Measurements from ENCODE around the gene CRYBB3. TPM values are rescaled to one million over a fixed set of nuclear protein-coding genes. Genes with fewer than 3 reads are reported as not detected.
A peak's percentile ranks its signal among the peaks of the same experiment; 100 is the strongest.

CRYBB3 gene
- total RNA-seq, 2 donors from 2014 or later = 0.97 TPM; not detected in 1

- H3K4me3 ChIP-seq (ENCODE audit: low read length) = no peak overlapping the region
- no peaks in the 10 kb centered on the region for H3K27me3 ChIP-seq (ENCODE audit: control insufficient read depth, insufficient read depth, low read length, poor library complexity, severe bottlenecking)
- H3K36me3 Mint-ChIP-seq (ENCODE audit: low read depth) = peaks cover 16% of the 10 kb centered on the region
- H3K4me3 Mint-ChIP-seq = no peak overlapping the region
- H3K4me1 Mint-ChIP-seq = no peaks in the 10 kb centered on the region
- H3K27ac Mint-ChIP-seq = no peak overlapping the region
- H3K27ac ChIP-seq (ENCODE audit: low read depth, low read length) = no peak overlapping the region
- no peaks in the 10 kb centered on the region for H3K9me3 ChIP-seq (ENCODE audit: control insufficient read depth, low read length)
- 90 to 98% methylated on average over 6 to 7 of the region's 7 CpGs for WGBS, 2 experiments (ENCODE audit: insufficient coverage in 1 of 2, insufficient read length in 1 of 2)
- DNase-seq = no peak
- no peaks in the 10 kb centered on the region for H3K9me3 Mint-ChIP-seq
- no peaks in the 10 kb centered on the region for H3K4me1 ChIP-seq (ENCODE audit: control insufficient read depth, insufficient read depth, low read length)
- peaks cover 13% of the 10 kb centered on the region for H3K36me3 ChIP-seq (ENCODE audit: control insufficient read depth, insufficient read depth, low read length)
- no peak for TF ChIP-seq CTCF (conservative IDR thresholded peaks at IDR 0.05)
- H3K9ac ChIP-seq (ENCODE audit: extremely low read depth, low read length, poor library complexity, severe bottlenecking) = no peak overlapping the region
- no peaks in the 10 kb centered on the region for H3K27me3 Mint-ChIP-seq (ENCODE audit: insufficient read depth)
Observed at GRCh38 chr22:25200967-25201366, 1.3 kb downstream of the CRYBB3 start.

- Mint-ChIP-seq H3K4me3 (no peak overlapping the region), H3K4me1 (no peaks in the 10 kb centered on the region), H3K9me3 (no peaks in the 10 kb centered on the region), H3K27ac (no peak overlapping the region), H3K27me3 (ENCODE audit: insufficient read depth) (no peaks in the 10 kb centered on the region), H3K36me3 (ENCODE audit: low read depth) (peaks cover 12% of the 10 kb centered on the region)
- Histone ChIP-seq H3K4me1 (ENCODE audit: control insufficient read depth, insufficient read depth, low read length) (no peaks in the 10 kb centered on the region), H3K27me3 (ENCODE audit: control insufficient read depth, insufficient read depth, low read length, poor library complexity, severe bottlenecking) (no peaks in the 10 kb centered on the region), H3K27ac (ENCODE audit: low read depth, low read length) (no peak overlapping the region), H3K36me3 (ENCODE audit: control insufficient read depth, insufficient read depth, low read length) (peaks cover 7% of the 10 kb centered on the region), H3K9me3 (ENCODE audit: control insufficient read depth, low read length) (no peaks in the 10 kb centered on the region), H3K9ac (ENCODE audit: extremely low read depth, low read length, poor library complexity, severe bottlenecking) (no peak overlapping the region), H3K4me3 (ENCODE audit: low read length) (no peak overlapping the region)
- WGBS, 2 experiments (ENCODE audit: insufficient coverage in 1 of 2, insufficient read length in 1 of 2) = 82% methylated on average over 8 to 10 of the region's 10 CpGs
- no peak for DNase-seq
- TF ChIP-seq CTCF (conservative IDR thresholded peaks at IDR 0.05) = no peak
Observed at GRCh38 chr22:25201557-25202273, 2.1 kb downstream of the CRYBB3 start.

- no peak overlapping the region for H3K4me3 Mint-ChIP-seq
- Histone ChIP-seq H3K27ac (ENCODE audit: low read depth, low read length) (no peak overlapping the region), H3K9me3 (ENCODE audit: control insufficient read depth, low read length) (no peaks in the 10 kb centered on the region), H3K4me1 (ENCODE audit: control insufficient read depth, insufficient read depth, low read length) (no peaks in the 10 kb centered on the region), H3K9ac (ENCODE audit: extremely low read depth, low read length, poor library complexity, severe bottlenecking) (no peak overlapping the region), H3K4me3 (ENCODE audit: low read length) (no peak overlapping the region), H3K27me3 (ENCODE audit: control insufficient read depth, insufficient read depth, low read length, poor library complexity, severe bottlenecking) (no peaks in the 10 kb centered on the region), H3K36me3 (ENCODE audit: control insufficient read depth, insufficient read depth, low read length) (peaks cover 6% of the 10 kb centered on the region)
- H3K27ac Mint-ChIP-seq = no peak overlapping the region
- DNase-seq = peak; percentile 94
- WGBS, 2 experiments (ENCODE audit: insufficient coverage in 1 of 2, insufficient read length in 1 of 2) = 60 to 63% methylated on average over 10 to 15 of the region's 15 CpGs
- no peaks in the 10 kb centered on the region for H3K27me3 Mint-ChIP-seq (ENCODE audit: insufficient read depth)
- H3K4me1 Mint-ChIP-seq = no peaks in the 10 kb centered on the region
- no peaks in the 10 kb centered on the region for H3K9me3 Mint-ChIP-seq
- peak; percentile 95 for TF ChIP-seq CTCF (conservative IDR thresholded peaks at IDR 0.05)
- H3K36me3 Mint-ChIP-seq (ENCODE audit: low read depth) = peaks cover 9% of the 10 kb centered on the region
Observed at GRCh38 chr22:25202290-25202921, 2.7 kb downstream of the CRYBB3 start.

All from endodermal cell (in vitro differentiated cells).